Measurements from ENCODE around the gene ARRB1.
"Not testable (repeated sequence)": the region's sequence is repeated elsewhere in the genome, so short reads cannot be mapped to it uniquely, and the experiment has no call there.

ARRB1 gene

GRCh38 chr11:75351541-75351790 lies at the start of gene ARRB1:
TSS of gene ARRB1 (minus strand) at chr11:75351661. CDS start at chr11:75351607, 54 bp downstream.
- DNase-seq: no peak

GRCh38 chr11:75400146-75400865 lies 48.8 kb upstream of the ARRB1 start:
- DNase-seq: no peak

GRCh38 chr11:75399344-75400145 lies 48.1 kb upstream of the ARRB1 start, which contains the start of gene RPS3:
TSS of gene RPS3 (plus strand) at chr11:75399518. CDS start at chr11:75399548, 30 bp downstream.
- peak; percentile 87 for DNase-seq

GRCh38 chr11:75398906-75399305 lies 47.4 kb upstream of the ARRB1 start:
- no peak for DNase-seq

- DNase-seq: no peak
Measured at GRCh38 chr11:75394085-75394840, 42.8 kb upstream of the ARRB1 start.

GRCh38 chr11:75389925-75390324 lies 38.5 kb upstream of the ARRB1 start:
- DNase-seq: no peak

DNA sequence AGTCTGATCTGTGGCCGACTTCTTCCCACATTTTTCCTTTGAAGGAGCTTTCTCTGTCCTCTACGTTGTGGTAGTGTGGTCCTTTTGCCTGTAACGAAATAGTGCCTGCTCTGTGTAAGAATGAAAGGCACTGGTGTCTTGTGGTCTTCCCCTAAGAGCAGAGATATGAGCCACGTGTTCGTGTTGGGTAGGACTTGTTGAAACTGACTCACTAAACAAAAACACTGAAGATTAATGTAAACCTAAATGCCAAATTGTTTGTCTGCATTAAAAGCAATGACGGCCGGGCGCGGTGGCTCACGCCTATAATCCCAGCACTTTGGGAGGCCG lies 37.8 kb upstream of the ARRB1 start:
- DNase-seq: no peak

DNA sequence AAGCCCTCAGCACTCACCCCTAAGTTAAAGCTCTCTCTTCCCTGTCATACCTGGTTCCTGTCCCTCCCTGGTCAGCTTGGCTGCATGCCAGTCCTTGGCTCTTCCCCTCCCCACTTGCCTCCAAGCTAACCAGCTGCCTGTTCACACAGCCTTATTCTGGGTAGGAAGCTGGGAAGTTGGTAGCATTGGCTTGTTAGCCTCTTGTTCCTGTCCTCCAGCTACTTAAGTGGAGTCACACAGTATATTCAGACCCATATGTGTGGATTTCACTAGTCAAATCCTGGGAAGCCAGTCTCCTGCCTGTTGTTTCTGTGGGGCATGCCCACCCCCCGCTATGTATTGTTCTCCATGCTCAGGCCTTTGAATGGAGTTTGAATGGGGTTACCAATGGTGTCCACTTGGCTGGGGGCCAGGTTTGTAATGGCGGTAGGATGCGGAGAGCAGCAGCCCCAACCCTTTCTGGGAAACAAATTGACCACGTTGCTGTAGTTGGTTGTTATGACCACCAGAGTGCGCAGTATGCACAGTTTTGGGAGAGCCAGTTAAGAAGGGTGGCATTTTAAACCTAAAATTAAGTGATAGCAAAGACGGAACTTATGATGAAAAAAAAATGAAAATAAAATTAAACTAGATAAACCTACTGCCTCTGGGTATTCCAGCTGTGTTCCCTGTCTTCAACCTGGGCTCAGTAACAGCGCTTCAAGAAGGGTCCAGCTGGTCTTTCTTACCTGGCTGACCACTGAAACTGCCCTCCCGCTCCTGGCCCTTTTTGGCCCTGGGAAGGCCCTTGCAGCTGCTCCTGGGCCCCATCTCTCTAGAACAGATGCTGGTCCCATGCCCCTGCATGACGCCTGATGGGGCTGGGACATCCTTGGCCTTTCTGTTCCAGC lies 37.2 kb upstream of the ARRB1 start:
- DNase-seq: peak; percentile 60

DNA sequence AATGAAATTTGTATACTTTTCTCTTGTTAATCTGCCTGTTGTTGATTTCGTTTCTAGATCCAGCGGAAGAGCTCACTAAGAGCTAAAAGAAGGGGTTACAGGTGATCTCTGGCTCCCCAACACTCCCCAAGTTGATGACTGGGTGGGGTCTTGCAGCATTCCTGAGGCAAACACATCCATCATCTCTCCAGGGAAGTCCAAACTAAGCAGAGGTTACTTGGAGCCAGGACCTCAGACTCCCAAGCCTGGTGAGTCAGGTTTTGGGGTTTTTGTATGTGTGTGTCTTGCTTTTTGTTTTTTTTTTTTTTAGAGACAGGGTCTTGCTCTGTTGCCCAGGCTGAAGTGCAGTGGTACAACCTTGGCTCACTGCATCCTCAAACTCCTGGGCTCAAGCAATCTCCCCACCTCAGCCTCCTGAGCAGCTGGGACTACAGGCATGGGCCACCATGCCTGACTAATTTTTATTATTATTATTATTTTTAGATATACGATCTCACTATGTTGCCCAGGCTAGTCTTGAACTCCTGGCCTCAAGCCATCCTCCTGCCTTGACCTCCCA lies 36.4 kb upstream of the ARRB1 start:
- no peak for DNase-seq

DNA sequence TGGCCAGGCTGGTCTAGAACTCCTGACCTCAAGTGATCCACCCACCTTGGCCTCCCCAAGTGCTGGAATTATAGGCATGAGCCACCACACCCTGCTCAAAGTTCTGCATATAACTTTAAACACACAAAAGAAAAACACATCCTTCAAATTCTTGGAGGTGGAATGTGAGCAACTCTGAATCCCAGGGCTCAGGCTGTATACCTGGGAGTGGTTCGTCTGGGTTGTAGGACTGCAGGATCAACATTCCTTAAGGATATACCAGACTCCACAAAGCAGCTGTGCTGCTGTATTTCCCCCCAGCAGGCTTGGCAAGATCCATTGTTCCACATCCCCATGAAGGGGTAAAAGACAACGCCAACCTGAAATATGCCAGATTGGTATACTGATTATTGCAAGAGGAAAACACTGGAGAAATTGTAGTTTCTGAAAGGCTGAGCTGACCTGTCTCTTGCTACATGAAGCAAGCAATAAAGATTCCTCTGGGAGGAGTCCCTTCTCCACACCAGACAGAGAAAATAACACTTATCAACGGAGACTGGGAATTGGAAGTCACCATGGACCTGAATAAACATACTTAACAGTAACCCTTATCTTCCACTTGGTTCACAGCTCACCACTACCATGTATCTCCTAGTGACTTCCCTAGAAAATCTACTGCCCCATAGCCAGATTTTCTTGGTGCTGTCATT lies 35.6 kb upstream of the ARRB1 start:
- DNase-seq: no peak

DNA sequence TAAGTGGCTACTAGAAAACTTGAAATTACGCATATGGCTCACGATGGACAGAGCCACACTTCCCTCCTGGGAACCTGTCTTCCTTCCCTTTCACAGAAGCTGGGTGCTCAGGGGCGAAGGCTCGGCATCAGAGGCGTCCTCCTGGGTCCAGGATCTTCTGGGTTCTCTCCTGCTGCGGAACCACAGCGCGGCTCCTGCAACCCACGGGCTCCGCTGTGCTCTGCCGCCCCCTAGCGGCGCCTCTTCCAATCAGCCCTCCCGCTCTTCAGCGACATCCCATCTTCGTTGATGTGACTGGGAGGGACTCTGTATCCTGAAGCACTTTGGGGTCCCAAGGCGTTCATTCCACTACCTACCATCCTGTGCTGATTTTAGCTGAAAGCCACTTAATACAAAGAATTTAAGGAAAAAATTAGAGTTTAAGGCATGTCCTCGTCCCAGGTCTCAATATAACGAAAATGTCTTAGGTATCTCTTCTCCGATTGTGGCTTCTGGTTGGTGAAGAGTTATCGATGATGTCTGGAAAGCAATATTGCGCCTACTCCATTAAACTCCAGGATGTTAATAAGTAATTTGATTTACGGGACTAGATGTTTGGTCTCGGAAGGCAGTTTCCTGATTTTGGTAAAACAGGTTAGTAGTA lies 33.1 kb upstream of the ARRB1 start:
- DNase-seq: peak; percentile 85

GRCh38 chr11:75383246-75383645 lies 31.8 kb upstream of the ARRB1 start:
- DNase-seq: no peak

DNA sequence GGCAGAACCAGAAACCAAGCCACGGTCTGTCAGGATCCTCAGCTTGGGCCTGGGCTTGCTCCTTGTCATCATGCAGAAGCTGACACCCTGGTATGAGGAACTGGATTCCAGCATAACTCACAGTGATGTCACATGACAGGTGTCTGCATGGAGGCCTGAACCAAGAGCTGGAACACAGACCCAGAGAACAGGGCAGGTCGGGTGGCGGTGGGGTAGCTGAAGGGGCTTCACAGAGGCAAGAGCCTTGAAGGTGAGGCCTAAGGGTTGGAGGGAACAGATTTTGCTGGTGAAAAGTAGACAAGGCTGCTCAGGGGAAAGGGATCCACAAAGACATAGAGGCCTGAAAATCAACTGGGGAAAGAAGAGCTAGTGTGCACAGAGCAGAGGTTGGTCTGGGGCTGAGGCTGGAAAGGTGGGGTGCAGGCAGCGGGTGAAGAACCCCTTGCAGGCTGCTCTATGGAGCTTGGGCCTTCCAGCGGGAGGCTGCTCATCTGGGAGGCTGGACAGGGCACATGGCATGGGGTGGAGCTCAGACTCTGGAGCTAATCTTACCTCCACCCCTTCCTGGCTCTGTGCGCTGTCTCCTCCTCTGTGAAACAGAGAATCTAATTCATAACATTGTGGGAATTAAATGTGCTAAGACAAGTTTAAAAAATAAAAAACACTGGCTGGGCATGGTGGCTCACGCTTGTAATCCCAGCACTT lies 29.4 kb upstream of the ARRB1 start:
- DNase-seq: no peak

DNA sequence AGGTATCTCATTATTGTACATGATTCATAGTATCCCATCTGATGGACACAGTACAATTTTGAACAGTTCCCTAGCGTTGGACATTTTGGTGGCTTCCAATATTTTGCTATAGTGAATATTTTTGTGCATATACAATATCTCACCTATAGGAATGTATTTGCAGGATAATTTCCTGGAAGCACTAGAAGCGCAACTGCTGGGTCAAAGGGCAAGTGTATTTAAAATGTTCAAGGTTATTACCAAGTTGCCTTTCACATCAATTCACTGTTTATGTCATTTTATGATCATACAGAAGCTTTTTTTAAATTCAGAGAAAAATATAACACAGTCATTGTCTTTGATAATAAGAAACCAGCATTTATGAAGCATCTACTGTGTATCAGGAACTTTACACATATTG lies 28.8 kb upstream of the ARRB1 start:
- DNase-seq: no peak

- not testable (repeated sequence) for DNase-seq
Measured at GRCh38 chr11:75378776-75379175, 27.3 kb upstream of the ARRB1 start.

- DNase-seq: no peak
Measured at GRCh38 chr11:75376175-75376574, 24.7 kb upstream of the ARRB1 start.

DNA sequence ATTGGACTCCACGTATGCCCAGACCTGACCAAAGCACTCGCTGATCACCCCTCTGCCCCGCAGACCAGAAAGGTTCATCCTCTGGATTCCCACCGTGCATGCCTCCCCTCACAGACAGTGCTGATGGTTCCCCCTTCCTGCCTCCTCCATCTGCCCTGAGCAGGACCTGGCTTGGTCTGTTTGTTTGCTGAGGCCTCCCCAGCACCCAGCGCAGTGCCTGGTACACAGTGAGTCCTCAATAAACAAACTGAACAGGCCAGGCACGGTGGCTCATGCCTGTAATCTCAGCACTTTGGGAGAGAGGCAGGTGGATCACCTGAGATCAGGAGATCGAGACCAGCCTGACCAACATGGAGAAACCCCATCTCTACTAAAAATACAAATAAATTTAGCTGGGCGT lies 24.2 kb upstream of the ARRB1 start:
- DNase-seq: no peak

DNA sequence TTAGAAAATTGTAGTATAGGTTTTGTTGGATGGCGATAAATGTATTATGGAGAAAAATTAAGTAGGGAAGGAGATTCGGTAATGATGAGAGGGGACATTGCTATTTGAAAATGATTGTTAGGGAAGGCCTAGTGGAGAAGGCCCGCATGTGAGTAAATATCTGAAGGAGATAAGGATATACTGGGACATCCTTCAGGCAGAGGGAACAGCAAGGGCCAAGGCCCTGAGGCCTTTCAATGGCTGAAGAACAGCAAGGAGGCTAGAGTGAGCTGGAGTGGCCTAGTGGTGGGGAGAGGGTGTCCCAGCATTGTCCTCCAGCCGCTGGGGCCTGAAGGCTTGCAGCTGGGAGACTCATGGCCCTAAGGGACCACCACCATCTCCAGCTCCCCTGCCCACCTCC lies 23.2 kb upstream of the ARRB1 start:
- no peak for DNase-seq

DNA sequence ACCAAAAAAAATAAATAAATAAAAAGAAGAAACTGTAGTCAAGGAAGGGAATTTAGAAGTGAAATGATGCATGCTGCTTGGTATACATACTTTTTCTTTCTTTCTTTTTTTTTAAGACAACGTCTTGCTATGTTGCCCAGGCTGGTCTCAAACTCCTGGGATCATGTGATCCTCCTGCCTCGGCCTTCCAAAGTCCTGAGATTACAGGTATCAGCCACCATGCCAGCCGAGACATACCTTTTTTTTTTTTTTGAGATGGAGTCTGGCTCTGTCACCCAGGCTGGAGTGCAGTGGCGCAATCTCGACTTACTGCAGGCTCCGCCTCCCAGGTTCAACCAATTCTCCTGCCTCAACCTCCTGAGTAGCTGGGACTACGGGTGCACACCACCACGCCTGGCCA lies 21.7 kb upstream of the ARRB1 start:
- DNase-seq: no peak

DNA sequence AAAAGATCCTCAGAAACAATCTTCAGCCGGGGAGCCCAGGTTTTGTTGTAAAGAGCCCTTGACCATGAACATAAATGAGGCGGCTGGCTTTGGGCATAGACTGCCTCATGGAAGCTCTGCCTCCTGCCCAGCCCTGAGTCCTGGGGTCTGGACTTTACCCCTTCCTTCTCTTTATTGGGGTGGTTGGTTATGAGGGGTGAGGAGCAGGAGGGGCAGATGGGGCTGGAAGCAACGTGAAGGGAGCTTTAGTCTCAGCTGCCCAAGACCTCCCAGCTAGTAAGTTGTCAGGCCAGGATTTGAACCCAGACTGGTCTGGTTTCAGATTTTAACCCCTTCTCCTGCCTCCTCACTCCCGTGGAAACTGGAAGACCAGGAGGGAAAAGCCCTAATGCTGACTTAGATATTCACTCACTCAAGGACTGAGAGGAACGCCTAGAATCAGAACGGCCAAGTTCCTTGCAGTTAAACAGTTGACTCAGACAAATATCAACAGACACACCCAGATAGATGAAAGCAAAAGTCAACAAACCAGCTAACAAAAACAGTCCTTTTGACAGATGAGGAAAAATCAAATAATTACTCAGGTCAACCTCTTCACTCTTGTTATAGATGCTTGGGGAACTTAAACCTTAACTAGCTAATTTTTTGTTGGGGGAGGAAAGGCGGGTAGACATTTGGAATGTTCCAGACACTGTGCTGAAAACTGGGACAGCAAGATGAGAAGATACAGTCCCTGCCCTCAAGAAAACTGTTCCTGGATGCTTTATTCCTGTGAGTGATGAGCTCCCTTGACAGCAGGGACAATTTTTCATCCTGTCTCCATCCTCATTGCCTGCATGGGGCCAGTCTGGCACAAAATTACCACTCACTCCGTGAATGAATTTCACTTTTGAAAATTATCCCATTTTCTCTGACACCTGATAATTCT lies 20.8 kb upstream of the ARRB1 start:
- DNase-seq: no peak

All from activated CD4-positive, CD25-positive, alpha-beta regulatory T cell treated with anti-CD3 and anti-CD28 coated beads, Interleukin-2, amount 50 U/mL, for 72 hours (primary cell).